ENCODE measurements around the gene GDF9.

GDF9 gene

GRCh38 chr5:132827943-132828673 is 38.2 kb downstream of the GDF9 start:
- Histone ChIP-seq H3K4me3 (ENCODE audit: low read length in 2 of 2) (no peak overlapping the region), H3K9me3 (ENCODE audit: control insufficient read depth in 2 of 2, low read length in 2 of 2) (no peaks in the 10 kb centered on the region), H3K27ac (ENCODE audit: low read length) (no peak overlapping the region), H3K27me3 (ENCODE audit: control insufficient read depth in 1 of 2, insufficient read depth in 2 of 2, low read length in 2 of 2) (peaks cover 21 to 38% of the 10 kb centered on the region in 2 donors), H3K36me3 (ENCODE audit: control insufficient read depth in 2 of 2, insufficient read depth in 2 of 2, low read length in 2 of 2) (no peaks in the 10 kb centered on the region), H3K4me1 (ENCODE audit: control insufficient read depth, insufficient read depth, low read length) (peaks cover 18% of the 10 kb centered on the region), H3K9ac (ENCODE audit: low read length in 2 of 2) (no peak overlapping the region)

- H3K27me3 ChIP-seq (ENCODE audit: control insufficient read depth in 1 of 2, insufficient read depth in 2 of 2, low read length in 2 of 2), result peaks cover 21 to 40% of the 10 kb centered on the region in 2 donors
Measured at GRCh38 chr5:132826424-132827082, 39.7 kb downstream of the GDF9 start.

GRCh38 chr5:132825834-132826391 is 40.4 kb downstream of the GDF9 start:
- Histone ChIP-seq H3K27ac (ENCODE audit: low read length) (no peak overlapping the region), H3K4me3 (ENCODE audit: low read length in 2 of 2) (no peak overlapping the region), H3K4me1 (ENCODE audit: control insufficient read depth, insufficient read depth, low read length) (peaks cover 23% of the 10 kb centered on the region), H3K9ac (ENCODE audit: low read length in 2 of 2) (no peak overlapping the region), H3K36me3 (ENCODE audit: control insufficient read depth in 2 of 2, insufficient read depth in 2 of 2, low read length in 2 of 2) (no peaks in the 10 kb centered on the region), H3K27me3 (ENCODE audit: control insufficient read depth in 1 of 2, insufficient read depth in 2 of 2, low read length in 2 of 2) (peaks cover 21 to 36% of the 10 kb centered on the region in 2 donors), H3K9me3 (ENCODE audit: control insufficient read depth in 2 of 2, low read length in 2 of 2) (no peaks in the 10 kb centered on the region)

More at GRCh38 chr5:132826424-132827082, 39.7 kb downstream of the GDF9 start:
- Histone ChIP-seq H3K9ac (ENCODE audit: low read length in 2 of 2) (no peak overlapping the region), H3K27ac (ENCODE audit: low read length) (no peak overlapping the region), H3K4me1 (ENCODE audit: control insufficient read depth, insufficient read depth, low read length) (peaks cover 24% of the 10 kb centered on the region), H3K36me3 (ENCODE audit: control insufficient read depth in 2 of 2, insufficient read depth in 2 of 2, low read length in 2 of 2) (no peaks in the 10 kb centered on the region), H3K4me3 (ENCODE audit: low read length in 2 of 2) (no peak overlapping the region), H3K9me3 (ENCODE audit: control insufficient read depth in 2 of 2, low read length in 2 of 2) (no peaks in the 10 kb centered on the region)

GRCh38 chr5:132825033-132825833 is 41.0 kb downstream of the GDF9 start:
- H3K4me1 ChIP-seq (ENCODE audit: control insufficient read depth, insufficient read depth, low read length), result peaks cover 18% of the 10 kb centered on the region
- peaks cover 21 to 38% of the 10 kb centered on the region in 2 donors for H3K27me3 ChIP-seq (ENCODE audit: control insufficient read depth in 1 of 2, insufficient read depth in 2 of 2, low read length in 2 of 2)
- no peaks in the 10 kb centered on the region for H3K36me3 ChIP-seq (ENCODE audit: control insufficient read depth in 2 of 2, insufficient read depth in 2 of 2, low read length in 2 of 2)
- no peak overlapping the region for H3K4me3 ChIP-seq (ENCODE audit: low read length in 2 of 2)
- no peaks in the 10 kb centered on the region for H3K9me3 ChIP-seq (ENCODE audit: control insufficient read depth in 2 of 2, low read length in 2 of 2)
- H3K27ac ChIP-seq (ENCODE audit: low read length), result no peak overlapping the region
- no peak overlapping the region for H3K9ac ChIP-seq (ENCODE audit: low read length in 2 of 2)

- Histone ChIP-seq H3K27me3 (ENCODE audit: control insufficient read depth in 1 of 2, insufficient read depth in 2 of 2, low read length in 2 of 2) (peaks cover 21 to 40% of the 10 kb centered on the region in 2 donors), H3K9ac (ENCODE audit: low read length in 2 of 2) (no peak overlapping the region), H3K4me1 (ENCODE audit: control insufficient read depth, insufficient read depth, low read length) (peaks cover 14% of the 10 kb centered on the region), H3K4me3 (ENCODE audit: low read length in 2 of 2) (no peak overlapping the region), H3K27ac (ENCODE audit: low read length) (no peak overlapping the region), H3K9me3 (ENCODE audit: control insufficient read depth in 2 of 2, low read length in 2 of 2) (no peaks in the 10 kb centered on the region), H3K36me3 (ENCODE audit: control insufficient read depth in 2 of 2, insufficient read depth in 2 of 2, low read length in 2 of 2) (no peaks in the 10 kb centered on the region)
Measured at GRCh38 chr5:132824426-132824825, 41.8 kb downstream of the GDF9 start.

- H3K27ac ChIP-seq (ENCODE audit: low read length), result no peak overlapping the region
- H3K4me3 ChIP-seq (ENCODE audit: low read length in 2 of 2), result peak overlapping the region; percentile 33 to 63
Measured at GRCh38 chr5:132823481-132824050, 42.7 kb downstream of the GDF9 start.

GRCh38 chr5:132822650-132823480 is 43.4 kb downstream of the GDF9 start:
- Histone ChIP-seq H3K27ac (ENCODE audit: low read length) (no peak overlapping the region), H3K9ac (ENCODE audit: low read length in 2 of 2) (peak overlapping the region in 1 of 2 donors; percentile 25)

More at GRCh38 chr5:132823481-132824050, 42.7 kb downstream of the GDF9 start:
- Histone ChIP-seq H3K9me3 (ENCODE audit: control insufficient read depth in 2 of 2, low read length in 2 of 2) (no peaks in the 10 kb centered on the region), H3K36me3 (ENCODE audit: control insufficient read depth in 2 of 2, insufficient read depth in 2 of 2, low read length in 2 of 2) (no peaks in the 10 kb centered on the region), H3K4me1 (ENCODE audit: control insufficient read depth, insufficient read depth, low read length) (peaks cover 14% of the 10 kb centered on the region), H3K27me3 (ENCODE audit: control insufficient read depth in 1 of 2, insufficient read depth in 2 of 2, low read length in 2 of 2) (peaks cover 19 to 35% of the 10 kb centered on the region in 2 donors), H3K9ac (ENCODE audit: low read length in 2 of 2) (no peak overlapping the region)

GRCh38 chr5:132821791-132822190 is 44.5 kb downstream of the GDF9 start:
- H3K4me3 ChIP-seq (ENCODE audit: low read length in 2 of 2), result no peak overlapping the region
- peaks cover 14 to 33% of the 10 kb centered on the region in 2 donors for H3K27me3 ChIP-seq (ENCODE audit: control insufficient read depth in 1 of 2, insufficient read depth in 2 of 2, low read length in 2 of 2)
- no peak overlapping the region for H3K9ac ChIP-seq (ENCODE audit: low read length in 2 of 2)
- peaks cover 14% of the 10 kb centered on the region for H3K4me1 ChIP-seq (ENCODE audit: control insufficient read depth, insufficient read depth, low read length)
- no peak overlapping the region for H3K27ac ChIP-seq (ENCODE audit: low read length)
- H3K9me3 ChIP-seq (ENCODE audit: control insufficient read depth in 2 of 2, low read length in 2 of 2), result no peaks in the 10 kb centered on the region
- H3K36me3 ChIP-seq (ENCODE audit: control insufficient read depth in 2 of 2, insufficient read depth in 2 of 2, low read length in 2 of 2), result no peaks in the 10 kb centered on the region

More at GRCh38 chr5:132822650-132823480, 43.4 kb downstream of the GDF9 start:
- Histone ChIP-seq H3K27me3 (ENCODE audit: control insufficient read depth in 1 of 2, insufficient read depth in 2 of 2, low read length in 2 of 2) (peaks cover 16 to 35% of the 10 kb centered on the region in 2 donors), H3K4me1 (ENCODE audit: control insufficient read depth, insufficient read depth, low read length) (peaks cover 14% of the 10 kb centered on the region), H3K4me3 (ENCODE audit: low read length in 2 of 2) (peak overlapping the region; percentile 33 to 63), H3K9me3 (ENCODE audit: control insufficient read depth in 2 of 2, low read length in 2 of 2) (no peaks in the 10 kb centered on the region), H3K36me3 (ENCODE audit: control insufficient read depth in 2 of 2, insufficient read depth in 2 of 2, low read length in 2 of 2) (no peaks in the 10 kb centered on the region)

- Histone ChIP-seq H3K9me3 (ENCODE audit: control insufficient read depth in 2 of 2, low read length in 2 of 2) (no peaks in the 10 kb centered on the region), H3K9ac (ENCODE audit: low read length in 2 of 2) (no peak overlapping the region), H3K4me1 (ENCODE audit: control insufficient read depth, insufficient read depth, low read length) (peaks cover 14% of the 10 kb centered on the region), H3K27me3 (ENCODE audit: control insufficient read depth in 1 of 2, insufficient read depth in 2 of 2, low read length in 2 of 2) (peaks cover 10 to 28% of the 10 kb centered on the region in 2 donors), H3K27ac (ENCODE audit: low read length) (no peak overlapping the region), H3K4me3 (ENCODE audit: low read length in 2 of 2) (no peak overlapping the region), H3K36me3 (ENCODE audit: control insufficient read depth in 2 of 2, insufficient read depth in 2 of 2, low read length in 2 of 2) (no peaks in the 10 kb centered on the region)
Measured at GRCh38 chr5:132821350-132821749, 44.9 kb downstream of the GDF9 start.
